Stimulated activated CD4-positive, alpha-beta T cell treated with anti-CD3 and anti-CD28 coated beads, Interleukin-4, amount 100 ng/mL, for 1 hour (primary cell): ENCODE data around the gene TMCC1.

ENCODE experiments used
- DNase-seq: peaks from one replicate; pipeline ENCODE4 v3.0.0-alpha.2; 2020

TMCC1 gene

DNA sequence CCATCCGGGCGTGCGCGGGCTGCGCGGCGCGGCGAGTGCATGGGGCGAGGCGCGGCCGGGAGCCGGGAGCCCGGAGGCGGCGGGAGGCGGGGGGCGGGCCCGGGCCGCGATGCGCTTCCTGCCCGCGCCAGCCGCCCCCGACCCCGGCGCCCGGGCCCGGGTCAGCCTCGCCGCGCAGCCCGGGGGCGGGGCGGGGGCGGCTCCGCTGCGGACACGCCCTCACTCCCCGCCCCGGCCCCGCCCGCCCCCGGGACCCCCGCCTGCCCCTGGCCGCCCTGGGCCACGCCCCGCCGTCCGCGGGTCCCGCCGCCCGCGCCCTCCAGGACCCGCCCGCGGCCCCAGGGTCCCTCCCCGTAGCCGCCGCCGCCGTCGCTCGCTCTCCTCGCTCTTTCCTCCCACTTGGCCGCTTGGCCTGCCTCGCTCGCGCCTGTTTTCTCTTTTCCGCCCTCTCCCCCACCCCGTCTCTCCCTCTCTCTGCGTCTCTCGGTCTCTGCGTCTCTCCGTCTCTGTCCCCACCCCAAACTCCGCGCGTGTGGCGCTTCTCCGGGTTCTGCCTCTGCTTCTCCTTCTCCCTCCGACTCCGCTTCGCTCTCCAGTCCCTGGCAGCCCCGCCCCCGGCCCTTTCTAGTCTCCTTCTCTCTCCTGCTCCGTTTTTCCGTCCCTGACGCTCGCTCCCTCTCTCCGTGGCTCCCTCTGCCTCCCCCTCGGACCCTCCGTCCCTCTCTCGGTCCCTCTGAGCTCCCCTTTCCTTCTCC is 286.7 kb downstream of the TMCC1 start, which contains the start of gene PLXND1:
Gene PLXND1 (minus strand): TSS at position 41 of the 755 bp plus-strand sequence. CDS start 37 bp downstream, at position 4.
- peak; percentile 33 for DNase-seq

- DNase-seq, result peak; percentile 21
These were observed 287.4 kb downstream of the TMCC1 start for GRCh38 chr3:129605922-129606635.

- DNase-seq, result peak; percentile 53
These were observed 288.1 kb downstream of the TMCC1 start for GRCh38 chr3:129605203-129605921.

- DNase-seq, result no peak
These were observed 288.7 kb downstream of the TMCC1 start for GRCh38 chr3:129604767-129605166.

DNA sequence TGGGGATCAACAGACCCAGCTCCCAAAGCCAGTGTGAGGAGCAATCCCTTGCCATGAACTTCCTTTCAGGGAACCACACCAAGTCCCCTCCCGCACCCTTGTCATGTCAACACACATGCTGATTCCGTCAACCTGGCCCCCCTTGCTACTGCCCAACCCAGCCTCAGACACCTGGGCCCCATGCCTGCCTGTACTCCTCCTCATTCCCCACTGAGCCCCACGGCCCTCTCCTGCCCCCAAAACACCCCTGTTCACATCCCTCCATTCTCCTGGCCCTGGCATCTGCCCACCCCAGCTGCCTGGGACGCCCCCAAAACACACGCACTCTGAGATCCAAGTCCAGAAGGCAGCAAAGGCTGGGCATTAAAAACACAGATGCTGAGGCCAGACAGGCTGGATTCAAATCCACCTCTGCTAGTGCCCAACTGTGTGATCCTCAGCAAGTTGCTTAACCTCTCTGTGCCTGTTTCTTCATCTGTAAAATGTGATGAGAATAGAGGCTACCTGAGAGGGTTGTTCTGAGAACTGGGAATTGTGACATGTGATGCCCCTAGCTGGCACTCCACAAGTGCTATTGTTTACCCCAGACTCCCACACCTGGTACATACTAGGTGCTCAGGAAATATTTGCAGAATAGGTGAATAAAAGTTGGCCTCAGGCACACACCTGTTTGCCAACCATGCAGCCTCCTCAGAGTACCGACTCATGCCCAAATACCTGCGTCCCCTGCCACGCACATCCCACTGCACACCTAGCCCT is 289.3 kb downstream of the TMCC1 start:
- no peak for DNase-seq

DNA sequence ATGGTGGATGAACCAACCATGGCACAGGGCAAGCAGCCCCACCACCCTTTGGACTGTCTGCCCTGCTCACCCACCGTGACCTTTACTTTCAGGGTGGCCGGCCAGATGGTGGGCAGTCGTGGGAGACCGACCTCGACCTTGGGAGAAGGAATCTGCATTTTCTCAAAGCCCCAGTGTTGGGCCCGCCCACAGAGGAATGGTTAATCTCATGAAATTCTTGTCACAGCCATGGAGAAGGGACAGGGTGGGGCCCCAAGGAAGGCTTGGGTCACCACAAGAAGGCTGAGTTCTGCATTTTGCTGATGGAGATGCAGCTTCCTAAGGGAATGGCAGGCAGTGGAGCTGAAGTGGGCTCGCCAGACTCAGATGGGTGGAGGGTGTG is 290.0 kb downstream of the TMCC1 start:
- DNase-seq, result no peak

DNA sequence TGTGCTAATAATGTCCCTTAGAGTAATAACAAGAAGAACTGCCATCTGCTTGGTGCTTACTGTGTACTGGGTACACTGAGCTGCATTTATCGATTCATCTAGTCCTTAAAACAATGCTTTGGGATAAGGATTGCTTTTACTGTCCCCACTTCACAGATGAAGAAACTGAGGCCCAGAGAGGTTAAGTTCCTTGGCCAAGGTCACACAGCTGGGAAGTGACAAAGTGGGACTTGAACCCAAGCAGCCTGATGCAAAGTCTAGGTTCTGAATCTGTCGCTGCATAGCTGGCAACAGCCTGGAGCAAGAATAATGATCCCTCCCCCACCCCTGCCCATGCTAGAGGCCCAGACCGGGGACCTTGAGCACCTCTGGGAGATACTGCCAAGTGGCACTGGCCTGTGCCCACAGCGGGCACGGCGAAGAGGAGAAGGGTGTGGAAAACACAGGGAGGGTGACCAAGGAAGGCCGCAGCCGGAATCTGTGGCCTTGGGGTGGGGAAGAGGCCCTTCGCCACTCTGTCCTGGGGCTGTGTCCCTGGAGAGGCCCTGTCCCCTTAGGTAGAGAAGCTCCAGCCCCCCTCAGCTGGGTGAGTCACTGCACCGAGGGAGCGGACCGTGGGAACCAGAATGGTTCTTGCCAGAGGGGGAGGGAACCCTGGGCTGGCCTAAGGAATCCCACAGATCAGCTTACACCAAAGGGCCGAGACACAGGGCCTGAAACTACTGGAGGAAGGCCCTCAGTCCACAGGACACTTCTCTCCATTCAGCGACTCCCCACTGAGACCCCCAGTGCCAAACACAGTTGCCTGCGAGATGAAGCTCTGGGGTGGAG is 290.6 kb downstream of the TMCC1 start:
- no peak for DNase-seq

DNA sequence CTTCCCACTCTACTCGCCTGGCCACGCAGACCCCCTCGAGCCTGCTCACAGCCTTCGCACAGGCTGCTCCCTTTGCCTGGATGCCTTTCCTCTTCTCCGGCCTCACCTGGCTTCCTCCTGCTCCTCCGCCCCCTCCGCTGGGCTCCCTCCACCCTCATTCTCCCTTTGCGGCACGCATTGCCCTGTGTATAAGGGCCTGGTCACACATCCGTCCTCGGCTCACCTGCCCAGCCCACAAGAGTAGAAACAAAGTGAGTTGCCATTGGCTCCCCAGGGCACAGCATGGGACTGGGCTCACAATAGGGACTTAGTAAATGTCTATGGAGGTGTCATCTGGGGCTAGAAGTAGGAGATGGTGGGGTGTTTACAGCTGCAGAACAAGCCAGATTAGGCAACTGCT is 291.2 kb downstream of the TMCC1 start:
- no peak for DNase-seq

DNA sequence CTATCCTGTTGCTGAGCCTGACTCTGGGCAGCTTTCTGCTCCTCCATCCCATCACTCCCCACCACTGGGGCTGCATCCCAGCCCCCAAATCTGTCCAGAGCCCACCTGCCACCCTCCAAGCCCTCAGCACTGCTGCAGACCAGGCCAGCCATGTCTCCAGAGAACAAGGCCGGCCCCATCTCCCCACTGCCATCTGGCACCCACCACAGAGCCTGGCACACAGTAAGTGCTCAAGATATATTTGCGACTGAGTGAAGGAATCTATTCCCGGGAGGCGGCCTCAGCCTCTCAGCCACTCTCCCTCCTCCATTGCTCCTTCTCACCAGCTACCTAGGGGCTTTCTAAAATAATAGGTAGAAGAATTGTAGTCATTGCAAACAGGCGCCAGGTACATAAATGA is 291.8 kb downstream of the TMCC1 start:
- DNase-seq, result no peak

- DNase-seq, result no peak
These were observed 293.2 kb downstream of the TMCC1 start for GRCh38 chr3:129600348-129600747.

- DNase-seq, result no peak
These were observed 293.9 kb downstream of the TMCC1 start for GRCh38 chr3:129599607-129600006.

GRCh38 chr3:129599073-129599472 is 294.4 kb downstream of the TMCC1 start:
- no peak for DNase-seq

- DNase-seq, result no peak
These were observed 295.0 kb downstream of the TMCC1 start for GRCh38 chr3:129598484-129598883.

- DNase-seq, result no peak
These were observed 295.5 kb downstream of the TMCC1 start for GRCh38 chr3:129598000-129598381.
